Stimulated activated CD8-positive, alpha-beta memory T cell treated with anti-CD3 and anti-CD28 coated beads, Interleukin-2, amount 100 ng/mL, for 1 hour (primary cell): ENCODE measurements around the gene ATG9B.

Source experiments
- DNase-seq, 2 donors: peaks; one replicate each; pipeline ENCODE4 v3.0.0-alpha.2; 2020; ENCODE audit warnings: low read depth in 2 of 2

Gene ATG9B

DNA sequence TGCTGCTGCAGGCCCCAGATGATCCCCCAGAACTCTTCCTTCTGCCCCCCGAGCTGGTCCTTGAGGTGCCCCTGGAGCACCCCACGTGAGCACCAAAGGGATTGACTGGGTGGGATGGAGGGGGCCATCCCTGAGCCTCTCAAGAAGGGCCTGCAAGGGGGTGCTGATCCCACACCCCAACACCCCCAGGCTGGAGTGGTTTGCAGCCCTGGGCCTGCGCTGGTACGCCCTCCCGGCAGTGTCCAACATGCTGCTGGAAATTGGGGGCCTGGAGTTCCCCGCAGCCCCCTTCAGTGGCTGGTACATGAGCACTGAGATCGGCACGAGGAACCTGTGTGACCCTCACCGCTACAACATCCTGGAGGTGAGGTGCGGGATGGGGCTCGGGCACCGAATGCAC lies 25.3 kb downstream of the ATG9B start:
- no peak for DNase-seq

DNA sequence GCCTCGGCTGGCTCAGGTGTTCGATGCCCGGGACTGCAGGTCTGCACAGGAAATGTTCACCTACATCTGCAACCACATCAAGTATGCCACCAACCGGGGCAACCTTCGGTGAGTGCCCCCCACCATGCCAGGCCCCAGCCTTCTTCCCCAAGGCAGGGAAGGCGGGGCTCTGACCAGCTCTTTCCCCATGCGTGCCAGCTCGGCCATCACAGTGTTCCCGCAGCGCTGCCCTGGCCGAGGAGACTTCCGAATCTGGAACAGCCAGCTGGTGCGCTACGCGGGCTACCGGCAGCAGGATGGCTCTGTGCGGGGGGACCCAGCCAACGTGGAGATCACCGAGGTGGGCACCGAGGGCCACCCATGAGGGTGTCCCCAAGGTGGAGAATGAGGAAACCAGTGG lies 26.0 kb downstream of the ATG9B start:
- DNase-seq = no peak

DNA sequence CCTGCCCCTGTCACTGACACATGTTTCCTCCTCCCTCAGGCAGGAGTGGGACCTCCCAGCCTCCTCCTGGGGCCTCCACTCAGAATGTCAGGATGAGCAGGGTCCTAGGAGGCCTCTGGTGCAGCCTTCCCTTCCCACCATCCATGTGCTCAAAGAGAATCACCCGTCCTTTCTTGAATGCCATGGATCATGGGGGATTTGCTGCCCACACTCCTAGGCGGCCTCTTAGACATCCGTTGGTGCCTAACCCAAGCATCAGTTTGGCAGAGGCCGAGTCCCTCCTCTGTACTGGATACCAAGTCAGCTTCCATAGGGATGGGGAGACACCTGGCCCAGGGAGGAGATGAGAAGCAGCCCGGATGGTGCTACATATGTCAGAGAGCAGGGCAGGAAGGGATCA lies 26.5 kb downstream of the ATG9B start:
- no peak for DNase-seq

GRCh38 chr7:150997075-150997511 lies 27.2 kb downstream of the ATG9B start:
- DNase-seq = no peak

DNA sequence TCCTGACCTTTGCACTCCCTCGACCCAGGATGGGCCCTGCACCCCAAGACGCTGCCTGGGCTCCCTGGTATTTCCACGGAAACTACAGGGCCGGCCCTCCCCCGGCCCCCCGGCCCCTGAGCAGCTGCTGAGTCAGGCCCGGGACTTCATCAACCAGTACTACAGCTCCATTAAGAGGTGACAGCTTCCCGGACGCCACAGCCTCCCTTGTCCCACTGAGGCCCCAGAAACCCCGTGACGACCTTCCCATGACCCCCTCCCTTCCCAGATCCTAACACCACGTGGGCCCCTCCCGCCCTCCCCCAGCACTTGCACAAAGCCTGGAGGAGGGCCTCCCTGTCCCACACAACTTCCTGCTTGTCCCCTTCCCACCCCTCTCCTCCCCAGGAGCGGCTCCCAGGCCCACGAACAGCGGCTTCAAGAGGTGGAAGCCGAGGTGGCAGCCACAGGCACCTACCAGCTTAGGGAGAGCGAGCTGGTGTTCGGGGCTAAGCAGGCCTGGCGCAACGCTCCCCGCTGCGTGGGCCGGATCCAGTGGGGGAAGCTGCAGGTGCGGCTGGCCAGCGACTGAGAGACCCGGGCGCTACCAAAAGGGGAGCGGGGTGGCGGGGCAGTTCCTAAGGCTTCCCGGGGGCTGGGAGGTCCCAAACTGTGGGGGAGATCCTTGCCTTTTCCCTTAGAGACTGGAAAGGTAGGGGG lies 27.8 kb downstream of the ATG9B start:
- DNase-seq = no peak

- DNase-seq = no peak
These were observed 29.3 kb downstream of the ATG9B start for GRCh38 chr7:150994838-150995510.

DNA sequence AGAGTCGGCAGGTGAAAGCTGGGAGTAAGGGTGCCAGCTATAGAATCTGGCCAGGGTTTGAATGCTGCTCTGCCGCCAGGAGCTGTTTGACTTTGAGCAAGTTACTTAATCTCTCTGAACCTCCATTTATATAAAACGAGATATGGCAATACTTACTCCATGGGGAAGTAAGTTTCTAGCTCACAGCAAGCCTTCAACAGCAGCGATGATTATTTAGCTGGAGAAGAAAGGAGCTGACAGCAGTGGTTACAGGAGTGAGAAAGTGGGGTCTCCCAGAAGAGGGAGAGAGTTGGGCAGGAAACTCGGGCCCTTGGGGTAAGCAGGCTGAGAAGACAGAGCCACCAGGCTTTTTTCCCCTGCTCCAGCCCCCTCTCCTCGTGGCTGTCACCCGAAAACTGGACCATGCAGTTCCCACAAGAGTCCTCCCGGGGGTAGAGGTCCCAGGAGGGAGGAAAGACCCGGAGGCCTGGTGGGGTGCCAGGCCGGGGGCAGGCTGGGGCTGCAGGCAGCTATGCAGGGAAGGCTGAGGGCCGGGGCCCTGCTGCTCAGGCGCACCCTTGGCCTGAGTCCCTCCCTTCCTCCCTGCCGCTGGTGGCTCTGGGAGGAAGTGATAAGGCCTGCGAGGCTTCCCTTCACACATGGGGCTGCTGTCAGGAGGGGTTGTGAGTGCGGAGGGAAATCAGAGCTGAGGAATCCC lies 30.0 kb downstream of the ATG9B start:
- DNase-seq = no peak

- DNase-seq = no peak
These were observed 30.8 kb downstream of the ATG9B start for GRCh38 chr7:150993511-150993910.

DNA sequence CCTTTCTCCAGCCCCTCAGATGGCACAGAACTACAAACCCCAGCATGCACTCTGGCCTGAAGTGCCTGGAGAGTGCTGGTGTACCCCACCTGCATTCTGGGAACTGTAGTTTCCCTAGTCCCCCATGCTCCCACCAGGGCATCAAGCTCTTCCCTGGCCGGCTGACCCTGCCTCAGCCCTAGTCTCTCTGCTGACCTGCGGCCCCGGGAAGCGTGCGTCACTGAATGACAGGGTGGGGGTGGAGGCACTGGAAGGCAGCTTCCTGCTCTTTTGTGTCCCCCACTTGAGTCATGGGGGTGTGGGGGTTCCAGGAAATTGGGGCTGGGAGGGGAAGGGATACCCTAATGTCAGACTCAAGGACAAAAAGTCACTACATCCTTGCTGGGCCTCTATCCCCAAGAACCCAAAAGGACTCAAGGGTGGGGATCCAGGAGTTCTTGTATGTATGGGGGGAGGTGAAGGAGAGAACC lies 31.4 kb downstream of the ATG9B start:
- DNase-seq = no peak

GRCh38 chr7:150992051-150992640 lies 32.1 kb downstream of the ATG9B start:
- no peak for DNase-seq

DNA sequence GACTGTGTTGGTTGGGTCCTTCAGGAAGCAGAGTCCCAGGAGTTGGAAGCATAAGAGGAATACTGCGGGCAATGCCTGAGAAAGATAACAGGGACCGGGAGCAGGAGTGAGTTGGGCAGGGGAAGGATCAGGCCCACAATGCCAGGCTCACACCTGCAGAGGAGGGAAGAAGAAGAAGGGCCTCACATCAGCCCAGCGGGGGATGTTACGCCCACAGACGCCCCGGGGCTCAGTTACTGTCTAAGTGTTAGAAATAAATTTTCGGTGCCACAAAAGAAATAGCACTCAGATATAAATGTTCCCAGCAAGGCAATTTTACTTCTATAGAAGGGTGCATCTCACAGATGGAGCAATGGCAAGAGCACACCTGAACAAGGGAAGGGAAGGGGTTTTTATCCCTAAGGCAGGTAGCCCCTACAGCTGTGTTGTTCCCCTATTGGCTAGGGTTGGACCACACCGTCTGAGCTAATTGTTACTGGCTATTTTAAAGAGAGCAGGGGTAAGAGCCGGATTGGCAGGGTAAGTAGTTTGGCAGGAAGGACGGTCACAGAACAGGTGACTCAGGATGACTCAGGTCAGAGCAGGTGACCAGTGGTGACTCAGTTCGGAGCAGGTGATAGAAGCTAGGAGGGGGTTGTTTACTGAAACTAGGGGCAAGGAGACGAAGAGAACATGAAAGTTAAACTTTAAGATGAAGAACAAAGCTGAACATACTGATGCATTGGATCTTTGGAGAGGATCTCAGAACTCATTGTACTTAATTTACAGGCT lies 33.7 kb downstream of the ATG9B start, which contains the start of gene NOS3:
Gene NOS3, plus strand, starts transcription at position 602 of the 771 bp plus-strand sequence. CDS start 2,787 bp downstream, outside the sequence.
- DNase-seq = no peak

- no peak for DNase-seq
These were observed 34.8 kb downstream of the ATG9B start for GRCh38 chr7:150989456-150989855.

- DNase-seq = peak in 1 of 2 donors; percentile 53
These were observed 35.8 kb downstream of the ATG9B start for GRCh38 chr7:150988230-150989226.

- DNase-seq = no peak
These were observed 37.7 kb downstream of the ATG9B start for GRCh38 chr7:150986556-150986955.

- DNase-seq = peak in 1 of 2 donors; percentile 29
These were observed 38.2 kb downstream of the ATG9B start for GRCh38 chr7:150986099-150986512.

GRCh38 chr7:150983893-150984368 lies 40.4 kb downstream of the ATG9B start:
- DNase-seq = no peak

GRCh38 chr7:150982351-150982750 lies 41.9 kb downstream of the ATG9B start:
- no peak for DNase-seq

DNA sequence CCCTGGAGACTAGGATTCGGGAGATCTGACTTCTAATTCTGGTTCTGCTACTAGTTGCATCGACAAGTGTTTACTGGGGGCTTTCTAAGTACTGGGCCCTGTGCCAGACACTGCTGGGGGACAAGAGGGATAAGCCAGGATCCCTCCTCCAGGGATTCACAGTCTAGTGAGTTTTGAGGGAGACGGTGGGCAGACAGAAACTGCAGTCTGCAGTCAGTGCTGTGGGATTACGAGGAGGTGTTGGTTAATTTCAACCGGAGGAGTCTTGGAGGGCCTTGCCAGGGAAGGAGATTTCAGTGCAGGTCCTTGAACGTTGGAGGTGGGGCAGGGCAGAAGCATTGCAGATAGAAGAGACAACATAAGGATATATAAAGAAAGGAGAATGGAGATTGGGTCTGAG lies 42.6 kb downstream of the ATG9B start:
- DNase-seq = no peak

DNA sequence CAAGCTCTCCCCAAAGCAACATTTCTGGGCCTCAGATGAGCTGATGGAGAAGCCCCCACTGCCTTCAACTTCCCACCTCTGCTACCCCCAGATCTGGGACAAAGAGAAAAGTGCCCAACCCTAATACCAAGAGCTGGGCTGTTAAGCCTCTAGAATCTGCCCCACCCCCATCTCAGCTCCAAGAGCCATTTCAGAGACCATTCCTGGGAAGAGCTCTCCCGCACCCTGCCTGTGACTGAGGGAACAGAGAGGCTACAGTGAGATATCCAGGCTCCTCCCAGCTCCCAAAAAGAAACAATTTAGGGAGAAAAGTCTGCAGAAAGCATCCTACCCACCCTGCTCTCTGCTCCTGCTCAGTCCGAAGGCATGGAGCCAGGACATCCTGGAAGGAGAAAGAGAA lies 43.6 kb downstream of the ATG9B start:
- DNase-seq = no peak
